ENCODE data around the gene DCLRE1C. TPM values are rescaled to one million over a fixed set of nuclear protein-coding genes. Genes with fewer than 3 reads are reported as not detected.

The DCLRE1C gene
- total and polyA plus RNA-seq, 2 donors (not counting 3 experiments of a cell fraction or from before 2014, with no cell fraction given), result 2.1 to 15.8 TPM

DNA sequence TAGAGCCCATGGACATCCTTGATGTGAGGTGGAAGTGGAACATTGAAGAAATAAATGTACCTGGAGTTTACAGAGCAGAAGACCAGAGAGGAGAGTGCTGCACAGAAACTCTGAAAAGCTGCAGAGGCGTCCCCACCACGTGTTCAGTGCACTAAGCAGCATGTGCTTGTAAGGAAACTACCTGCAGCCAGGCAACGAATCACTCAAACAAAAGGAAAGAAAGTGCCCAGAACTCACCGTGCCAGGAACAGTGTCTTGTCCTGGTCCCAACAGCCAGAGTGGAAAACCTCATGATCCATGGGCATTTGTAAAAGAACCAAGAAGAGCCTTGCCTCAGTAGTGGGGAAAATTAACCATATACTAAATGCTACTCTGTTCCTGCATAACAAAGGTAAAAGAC, 42.9 kb downstream of the DCLRE1C start:
- peaks cover 3 to 28% of the 10 kb centered on the region in 2 experiments for H3K36me3 ChIP-seq (ENCODE audit: control insufficient read depth in 2 of 2, extremely low read depth in 1 of 2, insufficient read depth in 2 of 2, low read length in 2 of 2)
- H4K20me1 ChIP-seq (replicated peaks; ENCODE audit: control insufficient read depth, extremely low read depth, insufficient read depth, low read length), result no peaks in the 10 kb centered on the region
- BruUV-seq (replicated peaks), result no TSS peak
- no peak overlapping the region for H3K4me2 ChIP-seq (ENCODE audit: insufficient read depth, low read length)
- H3K9ac ChIP-seq (replicated peaks; ENCODE audit: extremely low read depth, insufficient read depth, low read length), result no peak overlapping the region
- H3K27me3 ChIP-seq (ENCODE audit: control insufficient read depth in 2 of 2, insufficient read depth in 2 of 2, low read length in 2 of 2), result no peaks in the 10 kb centered on the region
- no peaks in the 10 kb centered on the region for H3K9me3 ChIP-seq (replicated peaks; ENCODE audit: control insufficient read depth, insufficient read depth, low read length)
- FAIRE-seq (no peak), DNase-seq (ENCODE audit: low read depth, low spot score) (no peak)
- no peak overlapping the region for H3K4me3 ChIP-seq (replicated peaks in 1 of 3; ENCODE audit: insufficient read depth in 1 of 3, low read depth in 1 of 3, low read length in 3 of 3)
- H2AFZ ChIP-seq (ENCODE audit: low read depth, low read length), result no peak overlapping the region
- H3K9me1 ChIP-seq (replicated peaks; ENCODE audit: control insufficient read depth, extremely low read depth, insufficient read depth, low read length), result no peaks in the 10 kb centered on the region
- H3K79me2 ChIP-seq (ENCODE audit: control insufficient read depth, insufficient read depth, low read length), result no peaks in the 10 kb centered on the region
- no peak overlapping the region for H3K27ac ChIP-seq (ENCODE audit: insufficient read depth, low read depth, low read length)
- TF ChIP-seq, protein P1, sequence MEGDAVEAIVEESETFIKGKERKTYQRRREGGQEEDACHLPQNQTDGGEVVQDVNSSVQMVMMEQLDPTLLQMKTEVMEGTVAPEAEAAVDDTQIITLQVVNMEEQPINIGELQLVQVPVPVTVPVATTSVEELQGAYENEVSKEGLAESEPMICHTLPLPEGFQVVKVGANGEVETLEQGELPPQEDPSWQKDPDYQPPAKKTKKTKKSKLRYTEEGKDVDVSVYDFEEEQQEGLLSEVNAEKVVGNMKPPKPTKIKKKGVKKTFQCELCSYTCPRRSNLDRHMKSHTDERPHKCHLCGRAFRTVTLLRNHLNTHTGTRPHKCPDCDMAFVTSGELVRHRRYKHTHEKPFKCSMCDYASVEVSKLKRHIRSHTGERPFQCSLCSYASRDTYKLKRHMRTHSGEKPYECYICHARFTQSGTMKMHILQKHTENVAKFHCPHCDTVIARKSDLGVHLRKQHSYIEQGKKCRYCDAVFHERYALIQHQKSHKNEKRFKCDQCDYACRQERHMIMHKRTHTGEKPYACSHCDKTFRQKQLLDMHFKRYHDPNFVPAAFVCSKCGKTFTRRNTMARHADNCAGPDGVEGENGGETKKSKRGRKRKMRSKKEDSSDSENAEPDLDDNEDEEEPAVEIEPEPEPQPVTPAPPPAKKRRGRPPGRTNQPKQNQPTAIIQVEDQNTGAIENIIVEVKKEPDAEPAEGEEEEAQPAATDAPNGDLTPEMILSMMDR (IDR thresholded peaks at IDR 0.05; ENCODE audit: extremely low read depth in 1 of 2, insufficient read depth in 1 of 2, low read depth in 1 of 2, low read length in 2 of 2), result no peak
- no peak for TF ChIP-seq POLR2AphosphoS5 (IDR thresholded peaks at IDR 0.05; ENCODE audit: insufficient read depth, low read depth, low read length)
- no peak for TF ChIP-seq GATA2 (IDR thresholded peaks at IDR 0.05; ENCODE audit: insufficient read depth, insufficient read length, low read depth, low read length)
- TF ChIP-seq JUN (IDR thresholded peaks at IDR 0.05; ENCODE audit: borderline replicate concordance, insufficient read depth, insufficient read length, low read depth), result no peak
- no peak for TF ChIP-seq MYC (IDR thresholded peaks at IDR 0.05; ENCODE audit: low read depth, low read length)
- TF ChIP-seq EZH2 (IDR thresholded peaks at IDR 0.05; ENCODE audit: borderline replicate concordance, low read depth, low read length, severe bottlenecking), result no peak
- TF ChIP-seq FOS (IDR thresholded peaks at IDR 0.05; ENCODE audit: borderline replicate concordance, insufficient read depth, low read length), result no peak
- TF ChIP-seq, protein P2, sequence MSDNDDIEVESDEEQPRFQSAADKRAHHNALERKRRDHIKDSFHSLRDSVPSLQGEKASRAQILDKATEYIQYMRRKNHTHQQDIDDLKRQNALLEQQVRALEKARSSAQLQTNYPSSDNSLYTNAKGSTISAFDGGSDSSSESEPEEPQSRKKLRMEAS (IDR thresholded peaks at IDR 0.05; ENCODE audit: insufficient read depth, insufficient read length), result no peak
- no peak for TF ChIP-seq POLR2A (IDR thresholded peaks at IDR 0.05; ENCODE audit: low read depth, low read length)
- dilution Hi-C loops (cut with MboI; ENCODE audit: extremely low pct_ligation_motif_present, low sequenced_read_pairs) (no loop called here), intact Hi-C loops (cut with micrococcal nuclease) (no loop called here)
- ChIA-PET POLR2A (no interaction called here), CTCF (interaction anchor here (1.0 to 1.4 kb wide), 2 partner anchors 8 to 42 kb away, joined by 3 read pairs; no protein-coding TSS in a partner anchor)
- H3K4me1 ChIP-seq (ENCODE audit: control insufficient read depth, extremely low read depth, insufficient read depth, low read length), result no peaks in the 10 kb centered on the region

Data from endothelial cell of umbilical vein (primary cell).